Transverse colon (tissue), 4 donors: Measurements from ENCODE around the gene NBEAL2. TPM values are rescaled to one million over a fixed set of nuclear protein-coding genes. Genes with fewer than 3 reads are reported as not detected.
"Not testable (repeated sequence)": the region's sequence is repeated elsewhere in the genome, so short reads cannot be mapped to it uniquely, and the experiment has no call there.

Experiments used
- DNase-seq: peaks from one replicate; pipeline ENCODE4 v3.0.0-alpha.2; 2019
- H3K27ac ChIP-seq, 4 donors: fragments of 200-600 bp; sonication (generic); 2 replicates each; pipeline ENCODE4 v1.5.1; 2016 to 2018; ENCODE audit warnings: inconsistent platforms in 4 of 4
- H3K27me3 ChIP-seq: fragments of 200-600 bp; sonication (generic); 2 replicates; pipeline ENCODE4 v1.5.1; 2017; ENCODE audit warnings: inconsistent platforms
- H3K36me3 ChIP-seq, 4 donors: fragments of 200-600 bp; sonication (generic); 2 replicates each; pipeline ENCODE4 v1.5.1; 2017 to 2019; ENCODE audit warnings: inconsistent platforms in 4 of 4
- H3K4me1 ChIP-seq, 4 donors: fragments of 200-600 bp; sonication (generic); 2 replicates each; pipeline ENCODE4 v1.5.1; 2017 to 2020; ENCODE audit warnings: inconsistent platforms in 4 of 4
- H3K4me3 ChIP-seq, 4 donors: fragments of 200-600 bp; sonication (generic); 1 replicate in 1 of 4; 2 replicates in 3 of 4; pipeline versions ENCODE4 v1.5.1 to v1.6.1; 2017 to 2019; ENCODE audit warnings: inconsistent platforms in 4 of 4
- H3K9me3 ChIP-seq, 2 donors: fragments of 200-600 bp; sonication (generic); 2 replicates each; pipeline ENCODE4 v1.5.1; 2017 to 2019; ENCODE audit warnings: inconsistent platforms in 2 of 2
- CTCF ChIP-seq, 5 experiments: fragments of 200-600 bp in 3 of 5; fragments of 450-650 bp in 2 of 5; sonication (generic) in 3 of 5; IDR thresholded peaks; 1 replicate in 2 of 5; 2 replicates in 3 of 5; pipeline ENCODE4 v1.5.1; 2016 to 2017; ENCODE audit warnings: antibody characterized with exemption in 5 of 5, inconsistent platforms in 3 of 5, mild to moderate bottlenecking in 2 of 5, moderate library complexity in 1 of 5
- EP300 ChIP-seq: sonication (generic); formaldehyde crosslinking; IDR thresholded peaks from one replicate; pipeline ENCODE4 v1.6.1; 2017; ENCODE audit warnings: antibody characterized with exemption, low read depth
- POLR2A ChIP-seq: fragments of 450-650 bp; IDR thresholded peaks from one replicate; pipeline ENCODE4 v1.6.1; 2016; ENCODE audit warnings: antibody characterized with exemption, mild to moderate bottlenecking, moderate library complexity
- POLR2AphosphoS5 ChIP-seq, 3 donors: sonication (generic); formaldehyde crosslinking; IDR thresholded peaks; one replicate each; pipeline ENCODE4 v1.6.1; 2016; ENCODE audit warnings: antibody characterized with exemption in 3 of 3
- WGBS, 2 donors: methylation state at CpG; one replicate each; pipeline ENCODE4 v1.1.5; 2018; ENCODE audit warnings: low coverage in 1 of 2; 5-methylcytosine and 5-hydroxymethylcytosine counted together
- in situ Hi-C, 4 donors: fragments of 200-750 bp; cut with MboI; loops; one replicate each; pipeline versions ENCODE4 v1.15.0 to v1.15.1; 2017; ENCODE audit warnings: low sequenced_read_pairs in 3 of 4, low pct_ligation_motif_present in 1 of 4, low pct_unique_long_range_greater_than_20kb in 1 of 4
- intact Hi-C: fragments of 100-400 bp; cut with DNase I; formaldehyde crosslinking; loops from one replicate; pipeline ENCODE4 v1.15.1; 2023; ENCODE audit warnings: low total_unique reads
- total RNA-seq, 4 donors: library from RNA; depleted of rRNA; stranded (reverse); fragments of >200 nt; gene quantifications; one replicate each; pipeline ENCODE4 v1.1.0, GENCODE V29; 2016

Gene NBEAL2
- total RNA-seq, 4 donors from 2014 or later = 81.1 to 163 (median 122) TPM

GRCh38 chr3:47024932-47025331, 45.5 kb downstream of the NBEAL2 start:
- no peak for DNase-seq
- Histone ChIP-seq H3K27me3 (no peaks in the 10 kb centered on the region), H3K27ac (no peak overlapping the region), H3K4me3 (no peak overlapping the region), H3K9me3 (no peaks in the 10 kb centered on the region), H3K4me1 (peaks cover 8 to 22% (median 15%) of the 10 kb centered on the region in 4 donors), H3K36me3 (peaks cover 0 to 3% (median 0%) of the 10 kb centered on the region in 4 donors)
- intact Hi-C loops = no loop called here
- TF ChIP-seq EP300 = no peak
- no peak for TF ChIP-seq POLR2A
- no peak for TF ChIP-seq CTCF (IDR thresholded peaks at IDR 0.05)
- no peak for TF ChIP-seq POLR2AphosphoS5 (IDR thresholded peaks at IDR 0.05)
- in situ Hi-C loops = loop anchor here in 3 of 4 donors (25.0 kb wide), 2 partner anchors 137 to 313 kb away; partner anchors contain the start of genes PRSS50 (in 2 of the 3), TMIE (in 2 of the 3) and SETD2 (in 1 of the 3)

- WGBS, 2 donors = 80 to 95% methylated on average over 1 of the region's 1 CpG
- in situ Hi-C loops, H3K27ac ChIP-seq, H3K36me3 ChIP-seq, H3K4me3 ChIP-seq, DNase-seq, H3K9me3 ChIP-seq, H3K27me3 ChIP-seq, intact Hi-C loops: not testable (repeated sequence)
- peaks cover 8 to 22% (median 14%) of the 10 kb centered on the region in 4 donors for H3K4me1 ChIP-seq
Observed at GRCh38 chr3:47026432-47026831, 47.0 kb downstream of the NBEAL2 start.

DNA sequence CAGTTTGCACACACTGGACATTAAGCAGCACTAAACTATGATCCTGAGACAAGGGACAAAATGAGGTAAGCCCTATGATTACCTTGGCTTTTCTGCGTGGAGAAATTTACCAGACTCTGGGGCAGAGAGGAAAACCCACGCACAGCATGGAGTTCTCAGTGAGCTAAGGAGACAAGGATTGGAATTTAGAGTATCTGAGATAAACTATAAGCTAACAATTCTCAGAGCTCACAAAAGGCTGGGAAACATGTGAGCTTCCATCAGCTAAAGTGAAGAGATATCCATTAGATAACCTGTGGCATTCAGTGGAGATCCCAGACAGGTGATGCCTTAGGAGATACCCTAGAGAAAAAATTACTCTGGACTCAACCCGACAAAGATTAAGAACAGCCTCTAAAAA, 48.7 kb downstream of the NBEAL2 start:
- intact Hi-C loops = no loop called here
- no peaks in the 10 kb centered on the region for H3K36me3 ChIP-seq
- H3K4me1 ChIP-seq = peaks cover under 1 to 15% (median 11%) of the 10 kb centered on the region in 4 donors
- 82 to 91% methylated on average over 3 of the region's 3 CpGs for WGBS, 2 donors
- no peak overlapping the region for H3K4me3 ChIP-seq
- H3K27ac ChIP-seq = no peak overlapping the region
- no peaks in the 10 kb centered on the region for H3K9me3 ChIP-seq
- no peaks in the 10 kb centered on the region for H3K27me3 ChIP-seq
- TF ChIP-seq POLR2A (no peak), POLR2AphosphoS5 (IDR thresholded peaks at IDR 0.05) (no peak)
- in situ Hi-C loops = no loop called here
- no peak for DNase-seq

DNA sequence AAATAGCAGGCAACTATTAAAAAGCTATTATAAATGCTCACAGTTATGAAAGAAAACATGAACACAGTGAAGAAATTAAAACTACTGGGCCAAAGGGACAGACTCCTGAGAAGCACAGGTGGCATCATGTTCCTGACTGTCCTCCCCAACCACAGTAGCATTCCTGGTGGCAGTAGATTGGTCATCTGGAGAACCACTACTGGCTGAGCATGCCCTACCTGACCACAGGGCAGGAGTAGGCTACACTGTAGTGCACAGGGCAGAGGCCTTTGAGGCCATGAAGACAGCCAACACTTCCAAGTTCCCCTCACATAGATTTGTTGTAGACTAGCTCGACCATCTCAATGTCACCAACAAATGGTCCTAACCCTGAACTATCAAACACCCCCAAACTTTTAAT, 49.2 kb downstream of the NBEAL2 start:
- 96% methylated on average over 1 of the region's 1 CpG; no CpG with 5 or more reads in 1 of the 2 donors for WGBS, 2 donors
- Histone ChIP-seq H3K36me3 (no peaks in the 10 kb centered on the region), H3K4me1 (peaks cover 0 to 17% (median 12%) of the 10 kb centered on the region in 4 donors), H3K27me3 (no peaks in the 10 kb centered on the region), H3K4me3 (no peak overlapping the region), H3K27ac (no peak overlapping the region), H3K9me3 (no peaks in the 10 kb centered on the region)
- in situ Hi-C loops = no loop called here
- intact Hi-C loops = no loop called here
- DNase-seq = no peak
- TF ChIP-seq CTCF (IDR thresholded peaks at IDR 0.05) (no peak), POLR2A (no peak)

- in situ Hi-C loops, H3K9me3 ChIP-seq, H3K4me3 ChIP-seq, H3K27ac ChIP-seq, H3K36me3 ChIP-seq, intact Hi-C loops, DNase-seq, H3K27me3 ChIP-seq: not testable (repeated sequence)
- 83 to 95% methylated on average over 3 to 4 of the region's 4 CpGs for WGBS, 2 donors
- peaks cover 3 to 34% (median 24%) of the 10 kb centered on the region in 4 donors for H3K4me1 ChIP-seq
Observed at GRCh38 chr3:47031041-47031440, 51.6 kb downstream of the NBEAL2 start.
